HUES48 (cell line): ENCODE data around the gene TREML4.

Experiments
- H3K27ac ChIP-seq: one replicate; pipeline ENCODE4 v1.7.0; 2013; ENCODE audit warnings: low read depth, low read length, inconsistent platforms
- H3K27me3 ChIP-seq: 2 replicates; pipeline ENCODE4 v1.6.1; 2013; ENCODE audit warnings: mild to moderate bottlenecking, low read length; ENCODE audit not compliant: control insufficient read depth, insufficient read depth
- H3K36me3 ChIP-seq: 2 replicates; pipeline ENCODE4 v1.6.1; 2013; ENCODE audit warnings: low read length; ENCODE audit not compliant: control insufficient read depth, insufficient read depth
- H3K4me1 ChIP-seq: 2 replicates; pipeline ENCODE4 v1.6.1; 2013; ENCODE audit warnings: mild to moderate bottlenecking, low read length; ENCODE audit not compliant: control insufficient read depth, insufficient read depth
- H3K4me3 ChIP-seq: 2 replicates; pipeline ENCODE4 v1.5.1; 2013; ENCODE audit warnings: mild to moderate bottlenecking, low read depth, low read length
- H3K9ac ChIP-seq: 2 replicates; pipeline ENCODE4 v1.6.1; 2013; ENCODE audit warnings: mild to moderate bottlenecking, low read depth, low read length, moderate library complexity
- H3K9me3 ChIP-seq: 2 replicates; pipeline ENCODE4 v1.6.1; 2013; ENCODE audit warnings: low read length; ENCODE audit not compliant: control insufficient read depth, insufficient read depth

The TREML4 gene

DNA sequence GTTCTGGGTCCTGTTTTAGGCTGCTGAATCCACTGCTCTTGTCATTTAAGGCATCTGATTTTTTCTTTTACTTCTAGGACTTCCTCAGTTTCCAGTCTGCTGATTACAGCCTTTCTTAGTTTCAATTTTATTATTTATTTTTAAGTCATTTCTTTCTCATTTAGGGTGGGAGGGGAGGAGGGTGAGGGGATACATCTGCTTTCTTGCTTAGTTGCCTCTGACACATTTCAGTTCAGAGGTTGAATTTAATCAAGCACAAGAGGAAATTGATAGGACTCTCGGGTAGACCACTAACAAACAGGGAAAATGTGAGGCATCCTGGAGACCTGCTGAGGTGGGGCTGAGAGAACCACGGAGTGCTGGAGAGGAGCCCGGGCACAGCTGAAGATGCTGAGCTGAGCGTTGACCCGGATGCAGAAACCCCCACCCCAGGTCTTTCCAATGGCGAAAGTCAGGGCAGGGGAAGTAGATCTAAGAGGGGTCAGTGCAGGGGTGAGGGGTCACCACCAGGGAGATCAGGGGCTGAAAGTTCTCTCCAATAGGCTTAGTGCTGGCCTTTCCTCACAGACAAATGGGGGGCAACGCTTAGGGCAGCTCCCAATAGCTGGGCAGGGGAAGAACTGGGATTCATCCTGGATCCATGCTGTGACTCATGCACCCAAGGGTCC is 19.6 kb upstream of the TREML4 start:
- H3K4me1 ChIP-seq: no peaks in the 10 kb centered on the region
- H3K27me3 ChIP-seq: no peaks in the 10 kb centered on the region
- no peak overlapping the region for H3K27ac ChIP-seq
- no peaks in the 10 kb centered on the region for H3K36me3 ChIP-seq
- no peak overlapping the region for H3K4me3 ChIP-seq
- no peak overlapping the region for H3K9ac ChIP-seq
- H3K9me3 ChIP-seq: no peaks in the 10 kb centered on the region

DNA sequence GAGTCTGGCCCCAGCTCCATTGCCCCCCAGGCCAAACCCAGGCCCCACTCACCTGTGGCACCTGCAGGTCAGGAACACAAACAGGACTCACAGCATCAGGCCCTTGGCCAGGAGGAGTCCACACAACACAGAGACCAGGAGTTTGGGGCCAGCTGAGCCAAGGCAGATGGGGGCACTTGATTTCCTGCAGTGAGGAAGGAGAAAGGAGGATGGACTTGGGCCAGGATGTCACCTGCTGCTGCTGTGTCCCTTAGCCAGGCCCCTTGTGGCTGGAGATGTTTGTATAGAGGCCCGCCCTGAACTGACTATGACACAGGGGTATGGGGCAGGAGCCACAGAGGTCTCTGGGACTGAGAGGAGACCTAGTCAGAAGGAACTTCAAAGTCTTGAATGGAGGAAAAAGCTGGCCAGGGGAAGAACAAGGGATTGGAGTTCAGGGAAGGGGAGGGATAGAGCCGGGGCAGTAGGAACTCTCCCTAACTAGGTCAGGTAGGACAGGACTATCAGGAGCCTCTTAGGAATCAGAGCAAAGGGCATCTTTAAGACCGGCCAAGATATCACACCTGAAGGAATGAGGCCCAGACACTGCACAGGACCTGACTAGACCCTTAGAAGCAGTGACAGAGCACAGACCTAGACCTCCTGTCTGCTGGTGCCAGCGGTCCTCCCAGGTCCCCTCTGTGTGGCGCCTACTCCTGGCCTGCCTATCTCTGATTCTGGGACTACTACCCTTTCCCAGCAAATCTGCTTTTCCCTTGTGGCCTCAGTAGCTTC is 18.4 kb upstream of the TREML4 start:
- no peak overlapping the region for H3K27ac ChIP-seq
- H3K9me3 ChIP-seq: peaks cover 5% of the 10 kb centered on the region; the same call in 1 of the 2 replicates

DNA sequence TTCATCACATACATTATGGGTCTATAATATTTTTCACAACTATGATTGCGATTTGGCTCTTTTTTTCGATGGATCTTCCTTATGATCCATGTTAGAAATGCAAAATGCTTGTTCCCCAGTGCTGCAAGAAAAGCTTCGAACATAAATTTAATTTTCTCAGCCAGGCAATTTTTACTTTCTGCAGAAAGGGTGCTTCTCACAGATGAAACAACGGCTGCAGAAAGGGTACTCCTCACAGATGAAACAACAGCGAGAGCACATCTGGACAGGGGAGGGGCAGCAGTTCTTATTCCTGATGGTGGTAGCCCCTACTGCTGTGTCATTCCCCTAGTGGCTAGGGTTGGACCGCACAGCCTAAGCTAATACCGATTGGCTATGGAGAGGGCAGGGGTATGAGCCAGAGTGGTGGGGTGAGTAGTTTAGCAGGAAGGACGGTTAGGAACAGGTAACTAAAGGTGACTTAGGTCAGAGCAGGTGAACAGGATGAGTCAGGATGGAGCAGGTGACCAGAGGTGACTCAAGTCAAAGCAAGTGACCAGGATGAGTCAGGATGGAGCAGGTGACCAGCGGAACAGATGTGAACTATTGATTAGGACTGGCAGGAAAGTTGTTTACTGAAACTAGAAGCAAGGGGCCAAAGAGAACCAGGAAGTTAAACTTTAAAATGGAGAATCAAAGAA is 13.4 kb upstream of the TREML4 start:
- H3K27ac ChIP-seq: no peak overlapping the region
- no peak overlapping the region for H3K4me3 ChIP-seq
- H3K36me3 ChIP-seq: no peaks in the 10 kb centered on the region
- no peak overlapping the region for H3K9ac ChIP-seq
- no peaks in the 10 kb centered on the region for H3K27me3 ChIP-seq
- H3K4me1 ChIP-seq: no peaks in the 10 kb centered on the region
- peaks cover 5% of the 10 kb centered on the region; the same call in 1 of the 2 replicates for H3K9me3 ChIP-seq

More for the DNA sequence above, 18.4 kb upstream of the TREML4 start:
- no peaks in the 10 kb centered on the region for H3K27me3 ChIP-seq
- H3K4me1 ChIP-seq: no peaks in the 10 kb centered on the region
- H3K4me3 ChIP-seq: no peak overlapping the region
- no peaks in the 10 kb centered on the region for H3K36me3 ChIP-seq
- no peak overlapping the region for H3K9ac ChIP-seq

DNA sequence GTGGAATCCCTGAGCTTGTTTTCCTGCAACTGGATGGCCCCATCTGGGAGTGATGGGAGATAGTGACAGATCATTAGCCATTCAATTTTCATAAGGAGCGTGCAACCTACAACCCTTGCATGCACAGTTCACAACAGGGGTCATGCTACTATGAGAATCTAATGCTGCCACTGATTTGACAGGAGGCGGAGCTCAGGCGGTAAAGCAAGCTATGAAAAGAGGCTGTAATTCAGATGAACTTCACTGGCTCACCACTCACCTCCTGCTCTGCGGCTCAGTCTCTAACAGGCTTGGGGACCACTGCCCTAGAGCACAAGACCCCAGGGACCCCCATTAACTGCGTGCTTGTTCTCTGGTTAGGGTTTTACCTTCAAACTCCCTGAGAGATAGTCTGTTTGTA is 12.4 kb upstream of the TREML4 start:
- peaks cover 5% of the 10 kb centered on the region; the same call in 1 of the 2 replicates for H3K9me3 ChIP-seq
- no peaks in the 10 kb centered on the region for H3K36me3 ChIP-seq
- no peaks in the 10 kb centered on the region for H3K4me1 ChIP-seq
- H3K9ac ChIP-seq: no peak overlapping the region
- H3K27me3 ChIP-seq: no peaks in the 10 kb centered on the region
- H3K4me3 ChIP-seq: no peak overlapping the region
- no peak overlapping the region for H3K27ac ChIP-seq

DNA sequence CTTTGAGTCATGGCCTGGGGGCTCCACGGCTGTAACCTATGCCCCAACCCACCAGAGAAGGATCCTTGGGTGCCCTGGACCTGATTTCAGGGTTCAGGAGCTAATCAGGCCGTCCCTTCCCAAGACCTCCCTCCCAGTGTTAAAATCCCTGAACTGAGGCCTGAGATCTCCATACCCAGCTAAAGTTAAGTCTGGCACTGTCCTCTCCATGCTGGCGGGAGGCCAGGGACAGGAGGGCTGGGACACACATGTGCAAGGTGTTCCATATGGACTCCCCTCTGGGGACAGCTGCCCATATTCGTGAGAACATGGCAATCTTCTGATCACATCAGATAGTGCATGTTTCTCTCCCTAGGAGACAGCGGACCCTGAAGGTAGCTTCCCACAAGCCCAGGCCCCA is 11.5 kb upstream of the TREML4 start:
- Histone ChIP-seq H3K36me3 (no peaks in the 10 kb centered on the region), H3K9me3 (peaks cover 5% of the 10 kb centered on the region; the same call in 1 of the 2 replicates), H3K27me3 (no peaks in the 10 kb centered on the region), H3K27ac (no peak overlapping the region), H3K9ac (no peak overlapping the region), H3K4me1 (no peaks in the 10 kb centered on the region), H3K4me3 (no peak overlapping the region)

DNA sequence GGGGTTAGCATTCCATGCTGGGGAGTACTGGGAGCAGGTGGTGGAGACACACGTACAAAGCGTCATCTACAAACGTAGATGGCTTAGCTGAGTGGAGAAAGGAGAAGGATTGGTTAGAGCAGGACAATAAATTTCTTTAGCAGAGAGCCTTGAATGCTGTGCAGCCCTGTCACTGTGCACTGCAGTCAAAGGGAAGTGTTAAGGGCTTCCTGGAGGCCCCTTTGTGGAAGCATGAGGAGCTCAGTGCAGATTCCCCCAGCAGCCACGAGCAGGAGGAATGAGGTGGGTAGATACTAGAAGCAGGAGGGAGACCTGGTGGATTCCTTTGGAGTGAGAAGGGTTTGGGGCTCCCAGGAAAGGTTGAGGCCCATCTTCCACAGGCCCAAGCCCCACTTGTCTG is 6.1 kb upstream of the TREML4 start:
- Histone ChIP-seq H3K9ac (no peak overlapping the region), H3K9me3 (no peaks in the 10 kb centered on the region), H3K27me3 (no peaks in the 10 kb centered on the region), H3K36me3 (no peaks in the 10 kb centered on the region), H3K4me1 (no peaks in the 10 kb centered on the region), H3K4me3 (no peak overlapping the region), H3K27ac (no peak overlapping the region)

DNA sequence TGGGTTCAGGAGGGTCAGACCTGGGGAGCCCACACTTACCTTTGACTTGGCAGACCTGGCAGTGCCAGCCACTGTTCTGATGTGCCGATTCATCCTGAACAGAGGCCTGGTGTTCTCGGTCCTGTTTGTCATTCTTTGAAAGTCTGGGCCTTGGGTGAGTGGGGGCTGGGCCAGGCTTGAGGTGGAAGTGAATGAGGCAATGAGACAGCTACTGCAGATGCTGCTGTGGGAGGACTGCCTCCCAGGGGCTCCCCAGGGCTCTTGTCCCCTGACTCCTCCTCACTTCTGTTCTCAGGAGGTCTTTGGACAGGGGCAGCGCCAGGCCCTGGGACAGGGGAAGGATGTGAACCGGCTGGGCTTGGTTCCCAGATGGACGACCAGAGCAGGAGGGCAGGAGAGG is 5.6 kb upstream of the TREML4 start:
- H3K27me3 ChIP-seq: no peaks in the 10 kb centered on the region
- no peaks in the 10 kb centered on the region for H3K9me3 ChIP-seq
- H3K4me3 ChIP-seq: no peak overlapping the region
- H3K9ac ChIP-seq: no peak overlapping the region
- H3K27ac ChIP-seq: no peak overlapping the region
- no peaks in the 10 kb centered on the region for H3K4me1 ChIP-seq
- no peaks in the 10 kb centered on the region for H3K36me3 ChIP-seq

DNA sequence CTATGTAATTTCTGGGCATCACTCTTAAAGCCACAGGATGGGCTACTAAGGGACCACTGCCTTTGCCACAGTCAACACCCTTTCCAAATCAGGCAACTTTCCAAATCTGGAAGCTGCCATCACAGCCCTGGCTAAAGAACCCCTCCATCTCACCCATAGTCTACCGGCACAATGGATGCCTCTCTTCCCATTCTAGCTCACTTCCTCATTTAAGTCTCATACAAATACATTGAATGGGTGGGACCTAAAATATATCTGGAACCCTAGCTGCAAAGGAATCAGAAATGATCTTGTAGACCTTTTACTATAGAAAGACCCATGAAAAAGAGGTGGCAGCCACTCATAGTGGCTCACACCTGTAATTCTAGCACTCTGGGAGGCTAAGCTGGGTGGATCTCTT is 3.3 kb upstream of the TREML4 start:
- no peak overlapping the region for H3K4me3 ChIP-seq
- no peaks in the 10 kb centered on the region for H3K36me3 ChIP-seq
- H3K4me1 ChIP-seq: no peaks in the 10 kb centered on the region
- H3K9ac ChIP-seq: no peak overlapping the region
- H3K27me3 ChIP-seq: no peaks in the 10 kb centered on the region
- no peaks in the 10 kb centered on the region for H3K9me3 ChIP-seq
- H3K27ac ChIP-seq: no peak overlapping the region

DNA sequence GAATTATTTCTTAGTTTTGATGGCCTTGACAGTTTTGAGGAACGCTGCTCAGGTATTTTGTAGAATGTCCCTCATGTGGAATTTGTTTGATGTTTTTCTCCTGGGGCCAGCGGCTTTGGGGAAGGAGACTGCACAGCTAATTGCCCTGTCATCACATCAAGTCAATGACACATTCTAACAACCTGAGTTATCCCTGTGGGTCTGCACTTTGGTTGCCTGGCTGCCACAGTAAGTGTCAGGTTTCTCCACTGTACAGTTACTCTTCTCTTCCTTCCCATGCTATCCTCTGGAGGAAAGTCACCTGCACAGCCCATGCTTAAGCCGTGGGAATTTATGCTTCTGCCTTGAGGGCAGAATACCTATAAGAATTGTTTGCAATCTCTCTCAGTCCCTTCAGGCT is 1.4 kb upstream of the TREML4 start:
- Histone ChIP-seq H3K4me3 (no peak overlapping the region), H3K9ac (no peak overlapping the region), H3K9me3 (no peaks in the 10 kb centered on the region), H3K27me3 (no peaks in the 10 kb centered on the region), H3K4me1 (no peaks in the 10 kb centered on the region), H3K36me3 (no peaks in the 10 kb centered on the region), H3K27ac (no peak overlapping the region)

DNA sequence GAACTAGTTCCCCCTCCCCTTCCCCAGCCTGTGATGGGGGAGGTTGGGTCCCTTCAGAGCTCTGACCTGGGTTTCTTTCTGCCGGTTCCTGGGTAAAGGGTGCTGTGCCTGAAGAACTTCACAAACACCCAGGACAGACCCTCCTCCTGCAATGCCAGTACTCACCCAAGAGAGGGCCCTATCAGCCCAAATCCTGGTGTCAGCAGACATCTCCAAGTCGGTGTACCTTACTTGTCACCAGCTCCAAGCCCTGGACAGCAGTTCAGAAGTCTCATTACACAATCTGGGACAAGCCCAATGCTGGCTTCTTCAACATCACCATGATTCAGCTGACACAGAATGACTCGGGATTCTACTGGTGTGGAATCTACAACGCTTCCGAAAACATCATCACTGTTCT is 467 bp downstream of the TREML4 start:
- Histone ChIP-seq H3K9me3 (no peaks in the 10 kb centered on the region), H3K9ac (no peak overlapping the region), H3K4me3 (no peak overlapping the region), H3K36me3 (no peaks in the 10 kb centered on the region), H3K27me3 (no peaks in the 10 kb centered on the region), H3K27ac (no peak overlapping the region), H3K4me1 (no peaks in the 10 kb centered on the region)

DNA sequence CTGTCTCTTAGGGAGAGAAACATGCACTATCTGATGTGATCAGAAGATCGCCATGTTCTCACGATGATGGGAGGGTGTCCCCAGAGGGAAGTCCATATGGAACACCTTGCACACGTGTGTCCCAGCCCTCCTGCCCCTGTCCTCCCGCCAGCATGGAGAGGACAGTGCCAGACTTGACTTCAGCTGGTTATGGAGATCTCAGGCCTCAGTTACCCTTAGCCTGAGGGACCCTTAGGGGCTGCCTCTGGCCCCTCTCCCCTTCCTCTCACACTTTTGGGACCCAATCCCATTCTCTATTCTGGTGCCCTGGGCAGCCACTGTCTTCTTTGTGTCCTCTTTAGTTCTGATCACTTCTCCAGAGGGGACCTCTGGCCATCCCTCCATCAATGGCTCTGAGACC is 1.6 kb downstream of the TREML4 start:
- Histone ChIP-seq H3K4me3 (no peak overlapping the region), H3K27ac (no peak overlapping the region), H3K9ac (no peak overlapping the region), H3K9me3 (no peaks in the 10 kb centered on the region), H3K36me3 (no peaks in the 10 kb centered on the region), H3K4me1 (no peaks in the 10 kb centered on the region), H3K27me3 (no peaks in the 10 kb centered on the region)
